CD4-positive, alpha-beta T cell (primary cell): ENCODE data around the gene PGLYRP4. TPM values are rescaled to one million over a fixed set of nuclear protein-coding genes. Genes with fewer than 3 reads are reported as not detected.

Experiments
- ATAC-seq: fragments of 200-7000 bp; cut with Tn5 transposase; one replicate; pipeline ENCODE4 v1.10.0; 2022; ENCODE audit warnings: mild to moderate bottlenecking; ENCODE audit not compliant: poor library complexity
- CTCF ChIA-PET: fragments of 350-600 bp; sonication (Branson Sonifier 250); formaldehyde crosslinking; loops from one replicate; lab custom pipeline; 2021; ENCODE audit warnings: antibody characterized with exemption, inconsistent platforms; lab: Charles Lee
- POLR2A ChIA-PET: fragments of 350-600 bp; sonication (Branson Sonifier 250); formaldehyde crosslinking; loops from one replicate; lab custom pipeline; 2021; ENCODE audit warnings: antibody characterized with exemption, inconsistent platforms; lab: Charles Lee
- DNase-seq, 14 experiments: peaks; one replicate each; pipeline ENCODE4 v3.0.0-alpha.2; 2013 to 2020; ENCODE audit warnings: mixed read lengths in 2 of 14
- H3K27ac ChIP-seq, 2 donors: one replicate each; pipeline versions ENCODE4 v1.5.1 to v1.7.0; 2013; ENCODE audit warnings: low read length in 2 of 2, low read depth in 1 of 2, mild to moderate bottlenecking in 1 of 2
- H3K27me3 ChIP-seq, 2 experiments: 1 replicate in 1 of 2; 2 replicates in 1 of 2; pipeline versions ENCODE4 v1.6.1 to v1.7.0; 2013; ENCODE audit warnings: low read length in 2 of 2, control low read depth in 1 of 2, mild to moderate bottlenecking in 1 of 2, moderate library complexity in 1 of 2; ENCODE audit not compliant: insufficient read depth in 2 of 2, control insufficient read depth in 1 of 2
- H3K36me3 ChIP-seq: one replicate; pipeline ENCODE4 v1.6.1; 2013; ENCODE audit warnings: low read length, control low read depth; ENCODE audit not compliant: insufficient read depth
- H3K4me1 ChIP-seq: one replicate; pipeline ENCODE4 v1.6.1; 2013; ENCODE audit warnings: low read length, control low read depth; ENCODE audit not compliant: insufficient read depth
- H3K4me3 ChIP-seq: one replicate; pipeline ENCODE4 v1.5.1; 2013; ENCODE audit warnings: mild to moderate bottlenecking, low read length, moderate library complexity
- H3K9me3 ChIP-seq, 2 experiments: 1 replicate in 1 of 2; 2 replicates in 1 of 2; pipeline versions ENCODE4 v1.6.1 to v1.7.0; 2013; ENCODE audit warnings: low read length in 2 of 2, mild to moderate bottlenecking in 2 of 2, control low read depth in 1 of 2, moderate library complexity in 1 of 2; ENCODE audit not compliant: control insufficient read depth in 1 of 2, insufficient read depth in 1 of 2
- H3K27ac Mint-ChIP-seq: one replicate; pipeline ENCODE4 v1.8.0; 2020; ENCODE audit warnings: mixed read lengths
- H3K27me3 Mint-ChIP-seq: one replicate; pipeline ENCODE4 v1.8.0; 2021; ENCODE audit warnings: mixed read lengths
- H3K36me3 Mint-ChIP-seq: one replicate; pipeline ENCODE4 v1.8.0; 2021; ENCODE audit warnings: low read depth, mixed read lengths
- H3K4me1 Mint-ChIP-seq: one replicate; pipeline ENCODE4 v1.8.0; 2021; ENCODE audit warnings: low read depth, mixed read lengths
- H3K4me3 Mint-ChIP-seq: one replicate; pipeline ENCODE4 v1.8.0; 2020; ENCODE audit warnings: mild to moderate bottlenecking, mixed read lengths
- H3K9me3 Mint-ChIP-seq: one replicate; pipeline ENCODE4 v1.8.0; 2020; ENCODE audit warnings: mixed read lengths
- CTCF ChIP-seq: fragments of 200-600 bp; IDR thresholded peaks from one replicate; pipeline ENCODE4 v1.8.0; 2022; ENCODE audit warnings: antibody characterized with exemption, mild to moderate bottlenecking
- intact Hi-C, 2 experiments: fragments of 100-400 bp; cut with DNase I in 1 of 2; cut with micrococcal nuclease in 1 of 2; formaldehyde crosslinking; loops; one replicate each; pipeline versions ENCODE4 v1.15.1 to v1.9.0; 2023 to 2025; cut with DNase I, micrococcal nuclease
- total RNA-seq, 174 experiments: library from RNA in 2 of 174; stranded (reverse) in 2 of 174; gene quantifications; one replicate each; pipeline ENCODE4 v1.2.3 and lab custom pipeline; 2021 to 2026

PGLYRP4 gene
- total RNA-seq, 2 experiments from 2014 or later, result not detected

GRCh38 chr1:153389973-153390879 lies 41.6 kb upstream of the PGLYRP4 start:
- no peak overlapping the region for H3K27ac Mint-ChIP-seq

GRCh38 chr1:153389401-153389800 lies 40.8 kb upstream of the PGLYRP4 start:
- no peak for TF ChIP-seq CTCF
- Mint-ChIP-seq H3K36me3 (no peaks in the 10 kb centered on the region), H3K9me3 (no peaks in the 10 kb centered on the region), H3K4me1 (no peaks in the 10 kb centered on the region), H3K4me3 (no peak overlapping the region), H3K27ac (no peak overlapping the region), H3K27me3 (peaks cover 21% of the 10 kb centered on the region)
- POLR2A ChIA-PET, result no interaction called here
- H3K4me1 ChIP-seq, result no peaks in the 10 kb centered on the region
- peaks cover 10 to 14% of the 10 kb centered on the region in 2 experiments for H3K27me3 ChIP-seq
- no peaks in the 10 kb centered on the region for H3K9me3 ChIP-seq
- ATAC-seq (no peak), DNase-seq (no peak)
- intact Hi-C loops, result no loop called here
- no peaks in the 10 kb centered on the region for H3K36me3 ChIP-seq
- CTCF ChIA-PET, result no interaction called here
- H3K27ac ChIP-seq, result no peak overlapping the region
- H3K4me3 ChIP-seq, result no peak overlapping the region

More at GRCh38 chr1:153389973-153390879, 41.6 kb upstream of the PGLYRP4 start:
- Mint-ChIP-seq H3K4me3 (no peak overlapping the region), H3K9me3 (no peaks in the 10 kb centered on the region), H3K27me3 (peaks cover 24% of the 10 kb centered on the region), H3K36me3 (no peaks in the 10 kb centered on the region), H3K4me1 (no peaks in the 10 kb centered on the region)
- CTCF ChIA-PET, result no interaction called here
- Histone ChIP-seq H3K27me3 (peaks cover 8 to 19% of the 10 kb centered on the region in 2 experiments), H3K27ac (no peak overlapping the region), H3K9me3 (no peaks in the 10 kb centered on the region), H3K4me1 (no peaks in the 10 kb centered on the region), H3K4me3 (peak overlapping the region; percentile 26), H3K36me3 (no peaks in the 10 kb centered on the region)
- DNase-seq, result no peak
- ATAC-seq, result no peak
- TF ChIP-seq CTCF, result no peak
- POLR2A ChIA-PET, result no interaction called here
- intact Hi-C loops, result no loop called here

GRCh38 chr1:153387785-153388184 lies 39.1 kb upstream of the PGLYRP4 start:
- no peak overlapping the region for H3K4me3 ChIP-seq
- Mint-ChIP-seq H3K27me3 (peaks cover 10% of the 10 kb centered on the region), H3K4me3 (no peak overlapping the region), H3K36me3 (no peaks in the 10 kb centered on the region), H3K4me1 (no peaks in the 10 kb centered on the region), H3K27ac (no peak overlapping the region), H3K9me3 (no peaks in the 10 kb centered on the region)
- ChIA-PET CTCF (no interaction called here), POLR2A (no interaction called here)
- no peaks in the 10 kb centered on the region for H3K9me3 ChIP-seq
- peaks cover 6 to 8% of the 10 kb centered on the region in 2 experiments for H3K27me3 ChIP-seq
- ATAC-seq (no peak), DNase-seq (no peak)
- H3K4me1 ChIP-seq, result no peaks in the 10 kb centered on the region
- no peak for TF ChIP-seq CTCF
- intact Hi-C loops, result no loop called here
- H3K27ac ChIP-seq, result no peak overlapping the region
- no peaks in the 10 kb centered on the region for H3K36me3 ChIP-seq
